CD14-positive monocyte (primary cell): ENCODE measurements around the gene HINT2. TPM values are rescaled to one million over a fixed set of nuclear protein-coding genes. Genes with fewer than 3 reads are reported as not detected.

ENCODE experiments used
- DNase-seq, 3 donors: peaks; one replicate each; pipeline ENCODE4 v3.0.0-alpha.2; 2011 to 2022
- H2AFZ ChIP-seq: 2 replicates; pipeline ENCODE4 v1.6.0; 2012; ENCODE audit warnings: mild to moderate bottlenecking, low read depth, low read length, inconsistent platforms; ENCODE audit not compliant: insufficient read depth, poor library complexity, severe bottlenecking
- H3K27ac ChIP-seq, 2 donors: 1 replicate in 1 of 2; 2 replicates in 1 of 2; pipeline ENCODE4 v1.5.1; 2012 to 2013; ENCODE audit warnings: low read length in 2 of 2, control low read depth in 1 of 2, inconsistent platforms in 1 of 2, low read depth in 1 of 2, mild to moderate bottlenecking in 1 of 2
- H3K27me3 ChIP-seq, 2 donors: one replicate each; pipeline versions ENCODE4 v1.6.0 to v1.6.1; 2011 to 2013; ENCODE audit warnings: low read length in 2 of 2; ENCODE audit not compliant: control insufficient read depth in 2 of 2, insufficient read depth in 2 of 2
- H3K36me3 ChIP-seq, 2 donors: replicated peaks in 1 of 2; 1 replicate in 1 of 2; 2 replicates in 1 of 2; pipeline versions ENCODE4 v1.5.1 to v1.6.1; 2012 to 2013; ENCODE audit warnings: low read length in 2 of 2, control low read depth in 1 of 2, inconsistent platforms in 1 of 2, mild to moderate bottlenecking in 1 of 2; ENCODE audit not compliant: insufficient read depth in 2 of 2, control insufficient read depth in 1 of 2
- H3K4me1 ChIP-seq, 2 donors: 1 replicate in 1 of 2; 2 replicates in 1 of 2; pipeline versions ENCODE4 v1.5.1 to v1.6.1; 2012 to 2013; ENCODE audit warnings: low read length in 2 of 2, control low read depth in 1 of 2, inconsistent platforms in 1 of 2, mild to moderate bottlenecking in 1 of 2, moderate library complexity in 1 of 2; ENCODE audit not compliant: insufficient read depth in 2 of 2, control insufficient read depth in 1 of 2
- H3K4me2 ChIP-seq: replicated peaks from 2 replicates; pipeline ENCODE3; 2012; ENCODE audit warnings: low read length, moderate library complexity, mild to moderate bottlenecking; ENCODE audit not compliant: poor library complexity, severe bottlenecking; ENCODE audit errors: extremely low read depth
- H3K4me3 ChIP-seq, 3 experiments: fragments of 200-600 bp in 1 of 3; sonication (generic) in 1 of 3; replicated peaks in 1 of 3; 1 replicate in 2 of 3; 2 replicates in 1 of 3; pipeline ENCODE4 v1.5.1; 2011 to 2013; ENCODE audit warnings: low read length in 3 of 3, mild to moderate bottlenecking in 3 of 3, control low read depth in 2 of 3, low read depth in 2 of 3, inconsistent platforms in 1 of 3, moderate library complexity in 1 of 3
- H3K79me2 ChIP-seq: 2 replicates; pipeline ENCODE4 v1.6.0; 2012; ENCODE audit warnings: mild to moderate bottlenecking, control low read depth, inconsistent platforms, low read length, moderate library complexity; ENCODE audit not compliant: insufficient read depth
- H3K9ac ChIP-seq: 2 replicates; pipeline ENCODE4 v1.6.0; 2017; ENCODE audit warnings: low read length, mild to moderate bottlenecking; ENCODE audit not compliant: insufficient read depth, poor library complexity, severe bottlenecking
- H3K9me3 ChIP-seq, 2 donors: replicated peaks in 1 of 2; 1 replicate in 1 of 2; 2 replicates in 1 of 2; pipeline versions ENCODE4 v1.5.1 to v1.6.1; 2012 to 2013; ENCODE audit warnings: low read length in 2 of 2, control low read depth in 1 of 2; ENCODE audit not compliant: control insufficient read depth in 1 of 2, insufficient read depth in 1 of 2
- H4K20me1 ChIP-seq: 2 replicates; pipeline ENCODE4 v1.6.0; 2012; ENCODE audit warnings: mild to moderate bottlenecking, low read length, control low read depth, moderate library complexity; ENCODE audit not compliant: insufficient read depth
- H3K27ac Mint-ChIP-seq, 7 donors: one replicate each; pipeline ENCODE4 v1.8.0; 2020; ENCODE audit warnings: mild to moderate bottlenecking in 7 of 7, mixed read lengths in 7 of 7, moderate library complexity in 6 of 7, inconsistent platforms in 2 of 7
- H3K27me3 Mint-ChIP-seq, 3 donors: one replicate each; pipeline ENCODE4 v1.8.0; 2021 to 2022; ENCODE audit warnings: low read depth in 3 of 3, mild to moderate bottlenecking in 3 of 3, mixed read lengths in 3 of 3, moderate library complexity in 3 of 3, inconsistent platforms in 1 of 3
- H3K36me3 Mint-ChIP-seq, 2 donors: one replicate each; pipeline ENCODE4 v1.8.0; 2020; ENCODE audit warnings: mixed read lengths in 2 of 2, inconsistent platforms in 1 of 2, mild to moderate bottlenecking in 1 of 2
- H3K4me1 Mint-ChIP-seq: one replicate; pipeline ENCODE4 v1.8.0; 2020; ENCODE audit warnings: mild to moderate bottlenecking, mixed read lengths
- H3K4me3 Mint-ChIP-seq, 2 donors: one replicate each; pipeline ENCODE4 v1.8.0; 2020; ENCODE audit warnings: mild to moderate bottlenecking in 2 of 2, mixed read lengths in 2 of 2, moderate library complexity in 1 of 2
- H3K9me3 Mint-ChIP-seq, 7 donors: one replicate each; pipeline ENCODE4 v1.8.0; 2020 to 2022; ENCODE audit warnings: mixed read lengths in 7 of 7, mild to moderate bottlenecking in 6 of 7, moderate library complexity in 6 of 7, inconsistent platforms in 2 of 7
- CTCF ChIP-seq: fragments of 200-600 bp; IDR thresholded peaks from one replicate; pipeline ENCODE4 v1.8.0; 2022; ENCODE audit warnings: antibody characterized with exemption, mild to moderate bottlenecking
- WGBS: methylation state at CpG from one replicate; pipeline ENCODE4 v1.1.5; 2013; ENCODE audit warnings: missing lambda C conversion rate; ENCODE audit not compliant: insufficient coverage; 5-methylcytosine and 5-hydroxymethylcytosine counted together
- intact Hi-C, 2 donors: fragments of 100-400 bp; cut with micrococcal nuclease; formaldehyde crosslinking; loops; one replicate each; pipeline versions ENCODE4 v1.15.0 to v1.15.1; 2023
- polyA plus RNA-seq, 3 donors: library from polyadenylated mRNA; depleted of rRNA in 1 of 3; unstranded in 2 of 3; stranded (reverse) in 1 of 3; fragments of 300-500 nt in 2 of 3; fragments of >200 nt in 1 of 3; fragmentation: Illumina TruSeq in 2 of 3; gene quantifications; 1 replicate in 2 of 3; 2 replicates in 1 of 3; pipeline ENCODE4 v1.2.3, GENCODE V29; 2012 to 2021

Gene HINT2
- polyA plus RNA-seq, 3 donors, result 19.9 to 64.5 (median 59.1) TPM

GRCh38 chr9:35769763-35770162 lies 45.1 kb downstream of the HINT2 start:
- WGBS, result no CpG with 5 or more reads among the region's 1 CpG

GRCh38 chr9:35767458-35767857 lies 47.4 kb downstream of the HINT2 start:
- H4K20me1 ChIP-seq, result no peaks in the 10 kb centered on the region
- no peak overlapping the region for H3K4me3 Mint-ChIP-seq
- intact Hi-C loops, result no loop called here

More at GRCh38 chr9:35769763-35770162, 45.1 kb downstream of the HINT2 start:
- Histone ChIP-seq H3K4me3 (no peak overlapping the region), H3K9ac (no peak overlapping the region), H3K4me2 (no peak overlapping the region), H3K79me2 (no peaks in the 10 kb centered on the region), H3K9me3 (no peaks in the 10 kb centered on the region), H3K27ac (no peak overlapping the region), H2AFZ (no peak overlapping the region), H4K20me1 (no peaks in the 10 kb centered on the region), H3K27me3 (no peaks in the 10 kb centered on the region), H3K36me3 (no peaks in the 10 kb centered on the region), H3K4me1 (no peaks in the 10 kb centered on the region)
- no peak overlapping the region for H3K4me3 Mint-ChIP-seq
- intact Hi-C loops, result no loop called here
- H3K9me3 Mint-ChIP-seq, result no peaks in the 10 kb centered on the region
- no peak for DNase-seq
- peaks cover 0 to 2% (median 0%) of the 10 kb centered on the region in 3 donors for H3K27me3 Mint-ChIP-seq
- no peak for TF ChIP-seq CTCF
- no peaks in the 10 kb centered on the region for H3K4me1 Mint-ChIP-seq
- H3K36me3 Mint-ChIP-seq, result no peaks in the 10 kb centered on the region
- H3K27ac Mint-ChIP-seq, result no peak overlapping the region

More at GRCh38 chr9:35767458-35767857, 47.4 kb downstream of the HINT2 start:
- H3K9ac ChIP-seq, result no peak overlapping the region
- Mint-ChIP-seq H3K27ac (no peak overlapping the region), H3K27me3 (peaks cover 0 to 2% (median 0%) of the 10 kb centered on the region in 3 donors), H3K9me3 (peaks cover 0 to 3% (median 3%) of the 10 kb centered on the region in 7 donors), H3K4me1 (no peaks in the 10 kb centered on the region), H3K36me3 (no peaks in the 10 kb centered on the region)
- H3K9me3 ChIP-seq, result no peaks in the 10 kb centered on the region
- no peak overlapping the region for H3K27ac ChIP-seq
- no peaks in the 10 kb centered on the region for H3K4me1 ChIP-seq
- H3K4me3 ChIP-seq, result no peak overlapping the region
- no peak overlapping the region for H3K4me2 ChIP-seq
- H2AFZ ChIP-seq, result no peak overlapping the region
- no peaks in the 10 kb centered on the region for H3K36me3 ChIP-seq
- no peaks in the 10 kb centered on the region for H3K27me3 ChIP-seq
- DNase-seq, result no peak
- no peaks in the 10 kb centered on the region for H3K79me2 ChIP-seq
- no CpG with 5 or more reads among the region's 1 CpG for WGBS
- no peak for TF ChIP-seq CTCF
